HG02571 (cell line): ENCODE data around the gene ADGRL4.
"Not testable (repeated sequence)": the region's sequence is repeated elsewhere in the genome, so short reads cannot be mapped to it uniquely, and the experiment has no call there.

Experiments
- ATAC-seq: cut with Tn5 transposase; IDR thresholded peaks from one replicate; pipeline ENCODE4 v1.9.1; 2021; ENCODE audit warnings: mild to moderate bottlenecking, moderate library complexity; ENCODE audit not compliant: unreplicated experiment

Gene ADGRL4

GRCh38 chr1:78919150-78919549, 87.4 kb downstream of the ADGRL4 start:
- no peak for ATAC-seq

GRCh38 chr1:78918157-78918556, 88.4 kb downstream of the ADGRL4 start:
- no peak for ATAC-seq

DNA sequence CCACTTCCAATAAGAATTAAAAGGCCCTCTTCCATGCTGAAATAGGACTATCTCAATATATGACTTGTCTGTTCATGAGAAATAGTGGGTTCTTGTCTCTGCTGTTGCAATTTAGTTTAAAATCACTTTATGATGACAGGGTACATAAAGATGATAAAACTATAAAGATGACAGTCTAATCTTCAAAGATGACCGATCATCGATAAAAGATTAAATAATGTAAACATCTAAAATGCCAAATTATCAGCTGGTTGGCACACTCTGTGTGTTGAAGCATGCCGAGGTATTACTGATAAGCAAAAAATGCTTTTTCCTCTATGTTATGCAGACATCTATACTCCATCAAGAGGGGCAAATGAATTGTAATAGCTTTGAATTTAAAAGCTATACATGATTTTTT, 89.5 kb downstream of the ADGRL4 start:
- no peak for ATAC-seq

DNA sequence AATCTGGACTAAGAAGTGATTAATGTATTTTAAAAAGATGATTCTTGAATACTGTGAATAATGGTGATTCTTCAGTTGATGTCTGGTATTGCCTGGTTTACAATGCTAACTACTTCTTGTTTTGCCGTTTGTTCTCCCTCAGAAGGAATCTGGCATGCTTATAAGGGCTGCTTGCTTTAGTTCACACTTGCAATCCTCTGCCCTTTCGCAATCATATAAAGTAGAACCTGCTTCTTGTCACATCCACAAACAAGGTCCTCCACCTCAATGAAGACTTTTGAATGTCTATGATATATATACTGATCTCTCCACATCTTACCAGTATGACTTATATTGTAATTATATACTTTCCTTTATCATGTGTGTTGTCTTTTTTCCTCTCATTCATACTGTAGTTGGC, 92.6 kb downstream of the ADGRL4 start:
- no peak for ATAC-seq

DNA sequence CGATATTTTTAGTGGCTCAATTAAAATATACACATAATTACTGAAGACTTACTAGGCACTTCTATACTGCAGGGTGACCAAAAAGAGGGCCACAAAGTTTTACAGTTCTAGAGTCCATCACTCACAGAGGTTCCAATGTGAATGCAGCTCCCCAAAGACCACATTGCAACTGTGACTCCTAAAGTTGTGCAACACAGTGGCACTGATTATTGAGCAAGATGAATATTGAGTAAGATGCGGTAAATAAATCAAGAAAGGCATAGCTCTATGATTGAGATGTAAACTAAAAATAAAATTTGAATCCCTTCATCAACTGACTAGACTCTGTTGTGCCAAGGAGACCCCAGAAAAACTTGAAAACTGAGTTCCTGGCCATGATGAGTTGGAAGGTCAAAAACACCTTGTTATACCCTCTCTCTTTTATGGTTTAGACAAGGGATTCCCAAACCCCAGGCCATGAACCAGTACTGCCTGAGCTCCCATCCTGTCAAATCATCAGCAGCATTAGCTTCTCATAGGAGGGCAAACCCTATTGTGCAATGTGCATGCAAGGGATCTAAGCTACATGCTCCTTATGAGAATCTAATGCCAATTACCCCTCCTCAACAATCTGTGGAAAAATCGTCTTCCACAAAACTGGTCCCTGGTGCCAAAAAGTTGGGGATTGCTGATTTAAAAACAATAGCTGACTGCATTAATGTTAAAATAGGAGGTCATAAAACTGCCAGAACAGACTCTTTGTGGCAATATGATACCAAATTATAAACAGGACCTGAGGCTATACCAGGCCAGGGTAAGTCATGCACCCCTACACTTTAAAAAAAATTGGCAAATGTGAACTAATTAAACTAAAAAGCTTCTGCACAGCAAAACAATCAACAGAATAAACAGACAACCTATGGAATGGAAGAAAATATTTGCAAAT, 94.3 kb downstream of the ADGRL4 start:
- ATAC-seq = no peak

DNA sequence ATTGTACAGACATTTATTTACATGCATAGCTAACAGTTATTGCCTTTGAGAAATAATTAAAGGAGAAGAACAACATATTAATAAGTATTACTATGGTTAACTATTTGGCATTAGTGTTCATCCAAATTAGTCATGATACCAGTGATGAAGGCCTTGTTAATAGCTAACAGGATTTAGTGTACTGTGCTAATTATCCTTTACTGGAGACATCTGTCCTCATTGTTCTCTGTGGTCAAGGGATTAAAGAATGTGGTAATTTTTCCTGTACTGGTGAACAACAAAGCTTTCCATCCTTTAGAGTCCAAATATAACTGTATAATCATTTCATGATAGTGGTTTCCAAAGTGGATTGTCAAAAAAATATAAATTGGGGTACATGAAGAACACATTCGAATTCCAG, 103.9 kb downstream of the ADGRL4 start:
- ATAC-seq = no peak

DNA sequence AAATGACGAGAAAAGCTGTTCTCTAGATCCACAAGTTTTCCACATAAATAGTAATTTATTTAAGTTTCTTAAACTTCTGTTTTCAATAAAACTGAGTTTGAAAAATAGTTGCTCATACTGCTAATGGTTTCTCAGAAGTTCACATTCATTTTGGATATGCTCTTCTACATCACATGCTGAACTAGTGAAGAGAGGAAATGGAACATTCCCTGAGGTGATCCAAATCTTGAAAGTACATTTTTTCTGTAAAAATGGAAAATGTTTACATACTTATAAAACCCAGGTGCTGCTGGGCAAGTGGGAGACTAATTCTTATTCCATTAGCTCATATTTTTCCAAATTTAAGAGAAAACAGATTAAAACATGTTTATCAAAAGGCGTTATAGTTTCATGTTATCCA, 111.7 kb downstream of the ADGRL4 start:
- ATAC-seq = no peak

- no peak for ATAC-seq
Observed at GRCh38 chr1:78892260-78892840, 114.2 kb downstream of the ADGRL4 start.

- no peak for ATAC-seq
Observed at GRCh38 chr1:78887458-78887857, 119.1 kb downstream of the ADGRL4 start.

GRCh38 chr1:78884685-78885452, 121.7 kb downstream of the ADGRL4 start:
- no peak for ATAC-seq

DNA sequence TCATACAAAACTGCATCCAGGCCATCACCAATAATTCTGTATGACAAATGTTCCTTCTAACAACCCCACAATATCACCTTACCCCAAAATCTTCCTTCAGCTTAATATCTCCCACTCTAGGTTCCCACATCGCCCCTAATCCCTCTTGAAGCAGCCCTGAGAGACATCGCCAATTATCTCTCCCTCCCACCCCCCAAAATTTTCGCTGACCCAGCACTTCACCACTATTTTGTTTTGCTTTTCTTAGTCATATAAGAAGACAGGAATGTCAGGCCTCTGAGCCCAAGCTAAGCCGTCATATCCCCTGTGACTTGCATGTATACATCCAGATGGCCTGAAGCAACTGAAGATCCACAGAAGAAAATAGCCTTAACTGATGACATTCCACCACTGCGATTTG, 126.3 kb downstream of the ADGRL4 start:
- no peak for ATAC-seq

DNA sequence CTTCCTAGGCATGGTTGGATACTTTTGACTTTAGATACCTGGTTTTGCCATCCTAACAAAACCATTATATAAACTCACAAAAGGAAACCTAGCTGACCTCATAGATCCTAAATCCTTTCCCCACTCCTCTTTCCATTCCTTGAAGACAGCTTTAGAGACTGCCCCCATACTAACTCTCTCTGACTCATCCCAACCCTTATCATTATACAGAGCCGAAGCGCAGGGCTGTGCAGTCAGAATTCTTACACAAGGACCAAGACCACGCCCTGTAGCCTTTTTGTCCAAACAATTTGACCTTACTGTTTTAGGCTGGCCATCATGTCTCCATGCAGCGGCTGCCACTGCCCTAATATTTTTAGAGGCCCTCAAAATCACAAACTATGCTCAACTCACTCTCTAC, 130.5 kb downstream of the ADGRL4 start:
- not testable (repeated sequence) for ATAC-seq

- not testable (repeated sequence) for ATAC-seq
Observed at GRCh38 chr1:78872801-78873200, 133.7 kb downstream of the ADGRL4 start.

DNA sequence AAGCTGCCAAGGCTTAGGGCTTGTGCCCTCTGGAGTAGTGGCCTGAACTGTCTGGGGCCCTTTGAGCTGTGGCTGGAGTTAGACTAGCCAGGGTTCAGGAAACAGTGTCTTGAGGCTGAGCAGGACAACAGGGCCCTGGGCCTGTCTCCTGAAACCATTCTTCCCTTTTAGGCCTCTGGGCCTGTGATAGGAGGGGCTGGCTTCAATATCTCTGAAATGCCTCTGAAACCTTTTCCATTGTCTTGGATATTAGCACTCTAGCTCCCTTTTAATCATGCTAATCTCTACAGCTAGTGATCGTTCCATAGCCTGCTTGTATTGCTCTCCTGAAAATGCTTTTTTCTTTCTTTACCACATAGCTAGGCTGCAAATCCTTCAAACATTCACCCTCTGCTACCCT, 135.3 kb downstream of the ADGRL4 start:
- ATAC-seq = no peak

DNA sequence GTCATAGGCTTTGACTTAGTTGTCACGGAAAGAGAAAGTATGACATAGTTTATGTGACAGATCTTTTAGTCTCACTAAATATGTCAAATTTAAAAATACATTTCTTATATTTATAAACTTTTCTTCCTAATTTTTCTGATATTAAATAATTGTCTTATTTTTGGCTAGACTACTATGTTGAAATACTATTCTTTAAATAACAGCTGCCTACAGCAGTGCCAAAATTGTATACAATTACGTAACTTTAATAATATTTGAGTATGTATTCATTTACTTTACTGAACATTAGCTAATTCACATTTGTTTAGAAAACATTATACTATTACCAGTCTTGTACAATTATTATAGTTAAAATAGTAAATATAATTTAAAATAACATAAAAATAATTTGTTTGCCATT, 137.4 kb downstream of the ADGRL4 start:
- ATAC-seq = no peak

GRCh38 chr1:78864175-78864574, 142.4 kb downstream of the ADGRL4 start:
- no peak for ATAC-seq

- no peak for ATAC-seq
Observed at GRCh38 chr1:78856096-78856495, 150.4 kb downstream of the ADGRL4 start.

- ATAC-seq = peak; percentile 86
Observed at GRCh38 chr1:78855258-78855657, 151.3 kb downstream of the ADGRL4 start.

DNA sequence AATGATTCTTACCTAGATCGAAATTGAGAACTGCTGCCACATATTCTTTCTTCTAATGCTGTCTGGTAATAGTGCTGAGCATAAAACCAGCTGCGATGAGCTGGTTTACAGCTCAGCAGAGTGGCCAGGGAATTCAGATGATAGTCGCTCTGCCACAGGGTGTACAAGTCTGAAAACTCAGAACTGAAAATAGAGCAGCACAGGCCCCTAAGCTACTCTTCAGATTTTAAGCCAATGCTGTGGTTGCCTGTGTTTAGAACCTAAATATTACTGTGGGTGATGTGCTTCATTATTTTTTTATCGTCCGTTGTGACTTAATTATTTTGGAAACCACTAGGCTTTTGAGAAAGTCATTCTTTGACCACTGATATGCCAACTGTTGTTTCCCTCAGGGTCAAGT, 152.0 kb downstream of the ADGRL4 start:
- ATAC-seq = no peak

DNA sequence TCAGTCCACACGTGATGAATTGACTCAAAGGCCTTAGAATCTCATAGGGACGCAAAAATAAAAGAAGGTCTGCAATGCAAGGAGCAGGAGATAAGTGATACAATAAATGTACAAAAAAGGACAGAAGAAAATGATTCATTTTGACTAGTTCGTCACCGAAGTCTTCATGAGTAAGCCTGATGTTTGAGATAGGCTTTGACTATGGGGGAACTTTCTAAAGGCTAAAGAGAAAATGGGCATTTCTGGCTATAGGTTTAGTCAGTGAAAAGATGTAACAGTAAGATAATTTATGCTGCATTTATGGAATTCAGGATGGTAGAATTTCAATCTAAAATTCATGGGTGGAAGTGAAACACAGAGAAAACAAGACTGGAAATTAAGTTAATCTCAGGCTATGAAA, 163.0 kb downstream of the ADGRL4 start:
- no peak for ATAC-seq

- ATAC-seq = no peak
Observed at GRCh38 chr1:78843111-78843510, 163.4 kb downstream of the ADGRL4 start.
